ENCODE measurements around the gene ZNF768. TPM values are rescaled to one million over a fixed set of nuclear protein-coding genes. Genes with fewer than 3 reads are reported as not detected.

Gene ZNF768
- total and polyA plus RNA-seq, 2 donors (not counting 1 experiment from before 2014, with no cell fraction given) = 24.8 to 36.5 TPM

- H3K27ac Mint-ChIP-seq = peak overlapping the region; percentile 72
Observed at GRCh38 chr16:30532285-30533145, 6.1 kb upstream of the ZNF768 start.

More at GRCh38 chr16:30532285-30533145, 6.1 kb upstream of the ZNF768 start:
- 98% methylated on average over 57 of the region's 57 CpGs for WGBS (ENCODE audit: insufficient coverage)
- ATAC-seq (ENCODE audit: low read depth) (no peak), DNase-seq (no peak)
- Histone ChIP-seq H3K79me2 (ENCODE audit: control insufficient read depth, insufficient read depth, low read length) (peaks cover 39% of the 10 kb centered on the region), H3K27ac (ENCODE audit: low read length in 2 of 2) (no peak overlapping the region), H3K4me3 (ENCODE audit: control extremely low read depth in 1 of 5, extremely low read depth in 1 of 5, insufficient read depth in 1 of 5, low read depth in 2 of 5, low read length in 4 of 5) (no peak overlapping the region), H2AFZ (ENCODE audit: insufficient read depth, low read depth, low read length, poor library complexity, severe bottlenecking) (no peak overlapping the region), H3K36me3 (replicated peaks in 1 of 2; ENCODE audit: control extremely low read depth in 1 of 2, control insufficient read depth in 1 of 2, extremely low read depth in 1 of 2, insufficient read depth in 2 of 2, low read length in 1 of 2) (peaks cover 0 to 9% of the 10 kb centered on the region in 2 experiments), H3K27me3 (replicated peaks in 1 of 4; ENCODE audit: control extremely low read depth in 1 of 4, control insufficient read depth in 3 of 4, insufficient read depth in 4 of 4, low read length in 3 of 4) (no peaks in the 10 kb centered on the region), H3K4me2 (replicated peaks; ENCODE audit: low read depth, low read length, poor library complexity, severe bottlenecking) (no peak overlapping the region), H3K9me3 (ENCODE audit: control extremely low read depth in 1 of 3, control insufficient read depth in 2 of 3, insufficient read depth in 1 of 3, low read length in 2 of 3) (no peaks in the 10 kb centered on the region), H3K4me1 (ENCODE audit: control insufficient read depth in 2 of 2, insufficient read depth in 2 of 2, low read length in 2 of 2) (peaks cover 21 to 40% of the 10 kb centered on the region in 2 donors), H4K20me1 (ENCODE audit: control insufficient read depth, insufficient read depth, low read length, poor library complexity, severe bottlenecking) (no peaks in the 10 kb centered on the region), H3K9ac (ENCODE audit: low read length) (no peak overlapping the region)
- H3K4me3 Mint-ChIP-seq = peak overlapping the region; percentile 78
- POLR2A ChIA-PET = interaction anchor here (3.5 kb wide), 1 partner anchor 25 kb away, joined by 38 read pairs; the partner anchor contains the start of gene ZNF764
- no peaks in the 10 kb centered on the region for H3K9me3 Mint-ChIP-seq (ENCODE audit: insufficient read depth)
- H3K4me1 Mint-ChIP-seq = peaks cover 44% of the 10 kb centered on the region
- intact Hi-C loops (cut with micrococcal nuclease) = no loop called here
- TF ChIP-seq CTCF (IDR thresholded peaks at IDR 0.05) = no peak
- TF ChIP-seq EZH2 (IDR thresholded peaks at IDR 0.05; ENCODE audit: borderline replicate concordance, insufficient read depth, low read depth, low read length, poor library complexity, severe bottlenecking) = no peak
- CTCF ChIA-PET = interaction anchor here (3.8 kb wide), 1 partner anchor 25 kb away, joined by 53 read pairs; the partner anchor contains the start of gene ZNF764
- no peaks in the 10 kb centered on the region for H3K27me3 Mint-ChIP-seq
